Right lobe of liver (tissue), 4 donors: ENCODE results near the gene EIF4E1B.

Source experiments
- CTCF ChIP-seq, 4 donors: fragments of 200-600 bp in 3 of 4; fragments of 450-650 bp in 1 of 4; IDR thresholded peaks; one replicate each; pipeline versions ENCODE4 v1.5.1 to v1.8.0; 2016 to 2022; ENCODE audit warnings: antibody characterized with exemption in 4 of 4, mild to moderate bottlenecking in 2 of 4
- POLR2A ChIP-seq: fragments of 450-650 bp; IDR thresholded peaks from one replicate; pipeline ENCODE4 v1.6.1; 2017; ENCODE audit warnings: antibody characterized with exemption, mild to moderate bottlenecking
- donor health status: DM: no; HTN: no; CAD: no.
- donor health status: DM: no; HTN: no; CAD: no.
- donor health status: DM: no; HTN: yes; CAD: no.

GRCh38 chr5:176687247-176687646 lies 56.8 kb downstream of the EIF4E1B start:
- TF ChIP-seq POLR2A, result no peak
- TF ChIP-seq CTCF (IDR thresholded peaks at IDR 0.05), result no peak
